SK-MEL-5 (cell line): Measurements from ENCODE around the gene TUT7. TPM values are rescaled to one million over a fixed set of nuclear protein-coding genes. Genes with fewer than 3 reads are reported as not detected.
"Not testable (repeated sequence)": the region's sequence is repeated elsewhere in the genome, so short reads cannot be mapped to it uniquely, and the experiment has no call there.

Experiments
- DNase-seq: peaks from one replicate; pipeline ENCODE4 v3.0.0-alpha.2; 2016; ENCODE audit warnings: low read depth, low spot score
- in situ Hi-C: cut with HindIII; loops from 2 replicates; pipeline ENCODE4 v1.10.0; 2016; ENCODE audit warnings: low sequenced_read_pairs, high pct_unique_total_duplicates, low pct_unique_long_range_greater_than_20kb
- polyA plus RNA-seq, 2 experiments: library from polyadenylated mRNA; depleted of rRNA; stranded (reverse); fragments of >200 nt; gene quantifications; 2 replicates each; pipeline ENCODE4 v1.2.3, GENCODE V29; 2015
- total RNA-seq: library from RNA; depleted of rRNA; stranded (reverse); fragments of >200 nt; shearing (Covaris generic); gene quantifications from 2 replicates; pipeline ENCODE4 v1.2.3, GENCODE V29; 2014; rRNA removed

Gene TUT7
- total RNA-seq = 24.5 and 25.5 TPM in 2 replicates
- polyA plus RNA-seq (2015; cell fraction: cytosol; rRNA removed) = 13.6 and 16.2 TPM in 2 replicates
- 16.5 and 29.3 TPM in 2 replicates for polyA plus RNA-seq (2015; cell fraction: nucleus; rRNA removed)

GRCh38 chr9:86354011-86354817, at the start of gene TUT7:
TSS of gene TUT7 (minus strand) at chr9:86354410. CDS start at chr9:86353199, 1,211 bp downstream.
- in situ Hi-C loops = no loop called here
- peak; percentile 95 for DNase-seq

- no peak for DNase-seq
- in situ Hi-C loops = no loop called here
Measured at GRCh38 chr9:86402591-86402990, 48.4 kb upstream of the TUT7 start.

- no peak for DNase-seq
- in situ Hi-C loops = no loop called here
Measured at GRCh38 chr9:86396412-86396811, 42.2 kb upstream of the TUT7 start.

- DNase-seq, in situ Hi-C loops: not testable (repeated sequence)
Measured at GRCh38 chr9:86390184-86390583, 36.0 kb upstream of the TUT7 start.

GRCh38 chr9:86389628-86390027, 35.4 kb upstream of the TUT7 start:
- no peak for DNase-seq
- in situ Hi-C loops = no loop called here

- in situ Hi-C loops = no loop called here
- DNase-seq = no peak
Measured at GRCh38 chr9:86387376-86387775, 33.2 kb upstream of the TUT7 start.

GRCh38 chr9:86383000-86383399, 28.8 kb upstream of the TUT7 start:
- DNase-seq, in situ Hi-C loops: not testable (repeated sequence)

- no peak for DNase-seq
- in situ Hi-C loops = no loop called here
Measured at GRCh38 chr9:86376016-86376415, 21.8 kb upstream of the TUT7 start.

- in situ Hi-C loops = no loop called here
- no peak for DNase-seq
Measured at GRCh38 chr9:86369810-86370209, 15.6 kb upstream of the TUT7 start.

- in situ Hi-C loops = no loop called here
- DNase-seq = peak; percentile 21
Measured at GRCh38 chr9:86368871-86369521, 14.8 kb upstream of the TUT7 start.

GRCh38 chr9:86361176-86361575, 7.0 kb upstream of the TUT7 start:
- DNase-seq = no peak
- in situ Hi-C loops = no loop called here

- no peak for DNase-seq
- in situ Hi-C loops = no loop called here
Measured at GRCh38 chr9:86359151-86359879, 5.1 kb upstream of the TUT7 start.

GRCh38 chr9:86356871-86357866, 3.0 kb upstream of the TUT7 start:
- in situ Hi-C loops = no loop called here

GRCh38 chr9:86355814-86356213, 1.6 kb upstream of the TUT7 start:
- no peak for DNase-seq
- in situ Hi-C loops = no loop called here

More at GRCh38 chr9:86356871-86357866, 3.0 kb upstream of the TUT7 start:
- DNase-seq = no peak

GRCh38 chr9:86354818-86355309, 654 bp upstream of the TUT7 start:
- in situ Hi-C loops = no loop called here

GRCh38 chr9:86353655-86354010, 577 bp downstream of the TUT7 start:
- peak; percentile 25 for DNase-seq
- in situ Hi-C loops = no loop called here

More at GRCh38 chr9:86354818-86355309, 654 bp upstream of the TUT7 start:
- DNase-seq = peak; percentile 17
